IMR-90 (cell line): ENCODE measurements around the gene EIF4A2.

Experiments used
- BHLHE40 ChIP-seq: fragments of 150-350 bp; IDR thresholded peaks from 2 replicates; pipeline ENCODE4 v1.6.1; 2016; ENCODE audit warnings: mild to moderate bottlenecking, low read depth, low read length
- CEBPB ChIP-seq: IDR thresholded peaks from 2 replicates; pipeline ENCODE4 v1.6.1; 2012; ENCODE audit warnings: low read depth, low read length, improper control_type of control experiment
- CHD1 ChIP-seq: IDR thresholded peaks from 2 replicates; pipeline ENCODE4 v1.6.1; 2012; ENCODE audit warnings: low read depth, low read length, improper control_type of control experiment
- MAFK ChIP-seq: IDR thresholded peaks from 2 replicates; pipeline ENCODE4 v1.6.1; 2012; ENCODE audit warnings: low read depth, low read length, improper control_type of control experiment
- MXI1 ChIP-seq: IDR thresholded peaks from 2 replicates; pipeline ENCODE4 v1.6.1; 2012; ENCODE audit warnings: low read depth, mild to moderate bottlenecking, low read length, moderate library complexity, borderline replicate concordance
- NFE2L2 ChIP-seq: fragments of 150-350 bp; IDR thresholded peaks from 2 replicates; pipeline ENCODE4 v1.6.1; 2016; ENCODE audit warnings: low read depth, mild to moderate bottlenecking, low read length
- POLR2A ChIP-seq: IDR thresholded peaks from 2 replicates; pipeline ENCODE4 v1.6.1; 2012; ENCODE audit warnings: mild to moderate bottlenecking, low read depth, low read length
- RAD21 ChIP-seq: IDR thresholded peaks from 2 replicates; pipeline ENCODE4 v1.6.1; 2012; ENCODE audit warnings: low read length, improper control_type of control experiment
- RCOR1 ChIP-seq: IDR thresholded peaks from 2 replicates; pipeline ENCODE4 v1.6.1; 2012; ENCODE audit warnings: mild to moderate bottlenecking, low read length, improper control_type of control experiment; ENCODE audit not compliant: insufficient replicate concordance
- RFX5 ChIP-seq: IDR thresholded peaks from 2 replicates; pipeline ENCODE4 v1.8.0; 2012; ENCODE audit warnings: low read depth, mild to moderate bottlenecking, low read length, moderate library complexity
- SMC3 ChIP-seq: fragments of 150-350 bp; IDR thresholded peaks from 2 replicates; pipeline ENCODE4 v1.6.1; 2016; ENCODE audit warnings: low read depth, mild to moderate bottlenecking, antibody characterized with exemption, low read length, moderate library complexity
- TF ChIP-seq, protein P1 (sequence below): conservative IDR thresholded peaks from 2 replicates; pipeline ENCODE4 v1.5.1; 2012; ENCODE audit warnings: mild to moderate bottlenecking, low read depth, low read length, improper control_type of control experiment
- TF ChIP-seq, protein P2 (sequence below): fragments of 150-350 bp; IDR thresholded peaks from 2 replicates; pipeline ENCODE4 v1.6.1; 2017; ENCODE audit warnings: mild to moderate bottlenecking, antibody characterized with exemption, low read length, low read depth
- TF ChIP-seq, protein P3 (sequence below): fragments of 150-350 bp; IDR thresholded peaks from 2 replicates; pipeline ENCODE4 v1.6.1; 2016; ENCODE audit warnings: low read depth, mild to moderate bottlenecking, low read length, moderate library complexity, borderline replicate concordance

DNA sequence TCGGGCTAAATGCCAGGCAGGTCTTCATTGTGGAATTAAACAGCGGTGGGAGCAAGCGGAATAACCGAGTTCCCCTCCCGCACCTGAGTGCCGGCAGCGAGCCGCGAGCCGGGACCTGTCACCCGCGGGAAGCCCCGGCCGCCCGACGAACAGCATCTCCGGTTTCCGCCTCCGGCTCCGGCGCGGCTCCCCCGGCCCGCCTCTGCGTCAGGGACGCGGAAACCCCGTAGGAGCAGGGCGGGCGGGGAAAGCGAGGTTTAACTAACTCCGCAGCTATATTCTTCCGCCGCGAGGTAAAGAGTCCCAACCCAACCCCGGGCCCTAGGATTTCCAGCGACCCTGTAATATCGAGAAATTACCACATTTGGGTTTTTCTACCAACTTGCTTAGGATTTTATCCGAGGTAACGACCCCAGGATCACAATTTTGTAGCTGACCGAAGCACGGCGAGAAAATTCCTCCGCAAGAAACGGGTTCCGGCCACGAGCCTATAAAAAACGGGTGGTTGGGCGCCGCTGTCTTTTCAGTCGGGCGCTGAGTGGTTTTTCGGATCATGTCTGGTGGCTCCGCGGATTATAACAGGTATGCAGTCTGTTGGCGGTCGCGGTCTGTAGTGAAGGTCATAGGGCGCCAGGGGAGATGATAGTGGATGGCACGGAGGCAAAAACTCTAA, at the start of gene EIF4A2:
- TF ChIP-seq, protein P1, sequence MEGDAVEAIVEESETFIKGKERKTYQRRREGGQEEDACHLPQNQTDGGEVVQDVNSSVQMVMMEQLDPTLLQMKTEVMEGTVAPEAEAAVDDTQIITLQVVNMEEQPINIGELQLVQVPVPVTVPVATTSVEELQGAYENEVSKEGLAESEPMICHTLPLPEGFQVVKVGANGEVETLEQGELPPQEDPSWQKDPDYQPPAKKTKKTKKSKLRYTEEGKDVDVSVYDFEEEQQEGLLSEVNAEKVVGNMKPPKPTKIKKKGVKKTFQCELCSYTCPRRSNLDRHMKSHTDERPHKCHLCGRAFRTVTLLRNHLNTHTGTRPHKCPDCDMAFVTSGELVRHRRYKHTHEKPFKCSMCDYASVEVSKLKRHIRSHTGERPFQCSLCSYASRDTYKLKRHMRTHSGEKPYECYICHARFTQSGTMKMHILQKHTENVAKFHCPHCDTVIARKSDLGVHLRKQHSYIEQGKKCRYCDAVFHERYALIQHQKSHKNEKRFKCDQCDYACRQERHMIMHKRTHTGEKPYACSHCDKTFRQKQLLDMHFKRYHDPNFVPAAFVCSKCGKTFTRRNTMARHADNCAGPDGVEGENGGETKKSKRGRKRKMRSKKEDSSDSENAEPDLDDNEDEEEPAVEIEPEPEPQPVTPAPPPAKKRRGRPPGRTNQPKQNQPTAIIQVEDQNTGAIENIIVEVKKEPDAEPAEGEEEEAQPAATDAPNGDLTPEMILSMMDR = no peak
- TF ChIP-seq POLR2A = peak; percentile 100
- TF ChIP-seq, protein P2, sequence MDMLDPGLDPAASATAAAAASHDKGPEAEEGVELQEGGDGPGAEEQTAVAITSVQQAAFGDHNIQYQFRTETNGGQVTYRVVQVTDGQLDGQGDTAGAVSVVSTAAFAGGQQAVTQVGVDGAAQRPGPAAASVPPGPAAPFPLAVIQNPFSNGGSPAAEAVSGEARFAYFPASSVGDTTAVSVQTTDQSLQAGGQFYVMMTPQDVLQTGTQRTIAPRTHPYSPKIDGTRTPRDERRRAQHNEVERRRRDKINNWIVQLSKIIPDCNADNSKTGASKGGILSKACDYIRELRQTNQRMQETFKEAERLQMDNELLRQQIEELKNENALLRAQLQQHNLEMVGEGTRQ = no peak
- TF ChIP-seq NFE2L2 = 0 out of 2 replicates have a peak, but pooled peaks have one; percentile 8
- no peak for TF ChIP-seq RAD21
- TF ChIP-seq RCOR1 = no peak
- no peak for TF ChIP-seq CEBPB
- TF ChIP-seq, protein P3, sequence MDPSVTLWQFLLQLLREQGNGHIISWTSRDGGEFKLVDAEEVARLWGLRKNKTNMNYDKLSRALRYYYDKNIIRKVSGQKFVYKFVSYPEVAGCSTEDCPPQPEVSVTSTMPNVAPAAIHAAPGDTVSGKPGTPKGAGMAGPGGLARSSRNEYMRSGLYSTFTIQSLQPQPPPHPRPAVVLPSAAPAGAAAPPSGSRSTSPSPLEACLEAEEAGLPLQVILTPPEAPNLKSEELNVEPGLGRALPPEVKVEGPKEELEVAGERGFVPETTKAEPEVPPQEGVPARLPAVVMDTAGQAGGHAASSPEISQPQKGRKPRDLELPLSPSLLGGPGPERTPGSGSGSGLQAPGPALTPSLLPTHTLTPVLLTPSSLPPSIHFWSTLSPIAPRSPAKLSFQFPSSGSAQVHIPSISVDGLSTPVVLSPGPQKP = no peak
- no peak for TF ChIP-seq RFX5
- TF ChIP-seq CHD1 = no peak; the same call in 1 of the 2 replicates
- no peak for TF ChIP-seq MAFK
- peak; percentile 3; the same call in 1 of the 2 replicates for TF ChIP-seq SMC3
- TF ChIP-seq MXI1 = peak; percentile 18; the same call in 1 of the 2 replicates
- TF ChIP-seq BHLHE40 = no peak; the same call in 1 of the 2 replicates
